Measurements from ENCODE around the gene FYCO1.

- TF ChIP-seq CTCF (IDR thresholded peaks at IDR 0.05; ENCODE audit: insufficient read depth, low read length) (no peak), REST (IDR thresholded peaks at IDR 0.05; ENCODE audit: insufficient replicate concordance, low read depth) (no peak)
These were observed 84.7 kb downstream of the FYCO1 start for GRCh38 chr3:45910892-45911291.

Measured in HL-60 (cell line).